ENCODE data around the gene EXOC3.

DNA sequence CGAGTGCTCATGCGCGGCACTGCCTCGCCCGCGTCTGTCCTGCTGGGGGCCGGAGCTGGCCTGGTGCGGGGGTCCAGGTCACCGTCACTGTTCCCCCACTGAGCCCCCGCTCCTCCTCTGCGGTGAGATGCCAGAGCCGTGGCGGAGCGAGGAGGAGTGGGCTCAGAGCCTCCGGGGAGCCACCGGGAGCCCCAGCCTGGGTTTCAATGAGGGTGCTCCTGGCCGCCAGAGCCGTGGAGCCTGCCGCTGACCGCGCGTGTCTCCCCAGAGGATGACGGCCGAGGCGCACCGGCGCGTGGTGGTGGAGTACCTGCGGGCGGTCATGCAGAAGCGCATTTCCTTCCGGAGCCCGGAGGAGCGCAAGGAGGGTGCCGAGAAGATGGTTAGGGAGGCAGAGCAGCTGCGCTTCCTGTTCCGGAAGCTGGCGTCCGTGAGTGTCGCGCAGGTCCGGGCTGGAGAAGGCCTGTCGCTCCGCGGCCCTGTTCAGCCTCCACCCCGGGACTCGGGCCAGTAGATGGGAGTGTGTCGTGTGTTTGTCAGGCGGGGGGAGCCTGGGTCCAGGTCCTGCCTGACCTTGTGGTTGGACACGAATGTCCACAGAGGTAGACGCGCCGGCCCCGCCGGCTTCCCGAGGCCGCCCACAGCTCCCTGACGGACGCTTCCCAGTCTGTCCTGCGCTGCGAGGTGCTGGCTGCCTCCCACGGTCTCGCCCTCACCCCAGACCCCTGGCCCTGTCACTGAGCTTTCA is 22.0 kb downstream of the EXOC3 start:
- TF ChIP-seq, protein P1, sequence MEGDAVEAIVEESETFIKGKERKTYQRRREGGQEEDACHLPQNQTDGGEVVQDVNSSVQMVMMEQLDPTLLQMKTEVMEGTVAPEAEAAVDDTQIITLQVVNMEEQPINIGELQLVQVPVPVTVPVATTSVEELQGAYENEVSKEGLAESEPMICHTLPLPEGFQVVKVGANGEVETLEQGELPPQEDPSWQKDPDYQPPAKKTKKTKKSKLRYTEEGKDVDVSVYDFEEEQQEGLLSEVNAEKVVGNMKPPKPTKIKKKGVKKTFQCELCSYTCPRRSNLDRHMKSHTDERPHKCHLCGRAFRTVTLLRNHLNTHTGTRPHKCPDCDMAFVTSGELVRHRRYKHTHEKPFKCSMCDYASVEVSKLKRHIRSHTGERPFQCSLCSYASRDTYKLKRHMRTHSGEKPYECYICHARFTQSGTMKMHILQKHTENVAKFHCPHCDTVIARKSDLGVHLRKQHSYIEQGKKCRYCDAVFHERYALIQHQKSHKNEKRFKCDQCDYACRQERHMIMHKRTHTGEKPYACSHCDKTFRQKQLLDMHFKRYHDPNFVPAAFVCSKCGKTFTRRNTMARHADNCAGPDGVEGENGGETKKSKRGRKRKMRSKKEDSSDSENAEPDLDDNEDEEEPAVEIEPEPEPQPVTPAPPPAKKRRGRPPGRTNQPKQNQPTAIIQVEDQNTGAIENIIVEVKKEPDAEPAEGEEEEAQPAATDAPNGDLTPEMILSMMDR (IDR thresholded peaks at IDR 0.05) = no peak
- TF ChIP-seq POLR2AphosphoS5 (IDR thresholded peaks at IDR 0.05; ENCODE audit: low read depth, low read length) = no peak
- TF ChIP-seq SIN3A (IDR thresholded peaks at IDR 0.05; ENCODE audit: borderline replicate concordance, insufficient read depth, low read depth, low read length) = no peak
- TF ChIP-seq, protein P2, sequence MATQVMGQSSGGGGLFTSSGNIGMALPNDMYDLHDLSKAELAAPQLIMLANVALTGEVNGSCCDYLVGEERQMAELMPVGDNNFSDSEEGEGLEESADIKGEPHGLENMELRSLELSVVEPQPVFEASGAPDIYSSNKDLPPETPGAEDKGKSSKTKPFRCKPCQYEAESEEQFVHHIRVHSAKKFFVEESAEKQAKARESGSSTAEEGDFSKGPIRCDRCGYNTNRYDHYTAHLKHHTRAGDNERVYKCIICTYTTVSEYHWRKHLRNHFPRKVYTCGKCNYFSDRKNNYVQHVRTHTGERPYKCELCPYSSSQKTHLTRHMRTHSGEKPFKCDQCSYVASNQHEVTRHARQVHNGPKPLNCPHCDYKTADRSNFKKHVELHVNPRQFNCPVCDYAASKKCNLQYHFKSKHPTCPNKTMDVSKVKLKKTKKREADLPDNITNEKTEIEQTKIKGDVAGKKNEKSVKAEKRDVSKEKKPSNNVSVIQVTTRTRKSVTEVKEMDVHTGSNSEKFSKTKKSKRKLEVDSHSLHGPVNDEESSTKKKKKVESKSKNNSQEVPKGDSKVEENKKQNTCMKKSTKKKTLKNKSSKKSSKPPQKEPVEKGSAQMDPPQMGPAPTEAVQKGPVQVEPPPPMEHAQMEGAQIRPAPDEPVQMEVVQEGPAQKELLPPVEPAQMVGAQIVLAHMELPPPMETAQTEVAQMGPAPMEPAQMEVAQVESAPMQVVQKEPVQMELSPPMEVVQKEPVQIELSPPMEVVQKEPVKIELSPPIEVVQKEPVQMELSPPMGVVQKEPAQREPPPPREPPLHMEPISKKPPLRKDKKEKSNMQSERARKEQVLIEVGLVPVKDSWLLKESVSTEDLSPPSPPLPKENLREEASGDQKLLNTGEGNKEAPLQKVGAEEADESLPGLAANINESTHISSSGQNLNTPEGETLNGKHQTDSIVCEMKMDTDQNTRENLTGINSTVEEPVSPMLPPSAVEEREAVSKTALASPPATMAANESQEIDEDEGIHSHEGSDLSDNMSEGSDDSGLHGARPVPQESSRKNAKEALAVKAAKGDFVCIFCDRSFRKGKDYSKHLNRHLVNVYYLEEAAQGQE (IDR thresholded peaks at IDR 0.05; ENCODE audit: insufficient read depth in 1 of 2, low read depth in 2 of 2, low read length in 1 of 2) = no peak
